Measurements from ENCODE around the gene ASB16. TPM values are rescaled to one million over a fixed set of nuclear protein-coding genes. Genes with fewer than 3 reads are reported as not detected.
"Not testable (repeated sequence)": the region's sequence is repeated elsewhere in the genome, so short reads cannot be mapped to it uniquely, and the experiment has no call there.

Gene ASB16
- total RNA-seq, 2 donors from 2014 or later, result 8.3 TPM

DNA sequence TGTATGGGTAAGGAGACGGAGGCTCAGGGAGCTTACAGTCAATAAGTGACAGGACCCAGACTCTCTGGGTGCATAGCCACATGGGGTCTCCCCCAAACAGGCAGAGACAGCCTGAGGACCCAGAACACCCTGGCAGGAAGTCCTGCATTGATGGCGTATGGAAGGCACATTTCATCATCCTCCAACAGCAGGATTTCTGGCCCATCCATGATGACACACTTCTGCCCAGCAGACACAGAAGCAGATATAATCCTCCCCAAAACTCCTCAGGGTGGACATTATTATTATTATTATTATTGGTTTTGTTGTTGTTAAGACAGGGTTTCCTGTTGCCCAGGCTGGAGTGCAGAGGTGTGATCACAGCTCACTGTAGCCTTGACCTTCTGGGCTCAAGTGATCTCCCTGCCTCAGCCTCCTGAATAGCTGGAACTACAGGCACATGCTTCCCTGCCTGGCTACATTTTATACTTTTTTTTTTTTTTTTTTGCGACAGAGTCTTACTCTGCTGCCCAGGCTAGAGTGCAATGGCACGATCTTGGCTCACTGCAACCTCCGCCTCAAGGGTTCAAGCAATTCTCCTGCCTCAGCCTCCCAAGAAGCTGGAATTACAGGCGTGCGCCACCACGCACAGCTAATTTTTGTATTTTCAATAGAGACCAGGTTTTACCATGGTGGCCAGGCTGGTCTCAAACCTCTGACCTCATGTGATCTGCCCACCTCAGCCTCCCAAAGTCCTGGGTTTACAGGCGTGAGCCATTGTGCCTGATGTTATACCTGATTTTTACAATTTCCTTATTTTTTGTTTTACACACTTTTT lies 35.5 kb upstream of the ASB16 start:
- Histone ChIP-seq H3K9me3 (no peaks in the 10 kb centered on the region), H3K36me3 (no peaks in the 10 kb centered on the region), H3K4me3 (no peak overlapping the region), H3K27me3 (no peaks in the 10 kb centered on the region), H3K27ac (no peak overlapping the region), H3K4me1 (peaks cover 0 to 10% of the 10 kb centered on the region in 2 donors)
- TF ChIP-seq, protein P1, sequence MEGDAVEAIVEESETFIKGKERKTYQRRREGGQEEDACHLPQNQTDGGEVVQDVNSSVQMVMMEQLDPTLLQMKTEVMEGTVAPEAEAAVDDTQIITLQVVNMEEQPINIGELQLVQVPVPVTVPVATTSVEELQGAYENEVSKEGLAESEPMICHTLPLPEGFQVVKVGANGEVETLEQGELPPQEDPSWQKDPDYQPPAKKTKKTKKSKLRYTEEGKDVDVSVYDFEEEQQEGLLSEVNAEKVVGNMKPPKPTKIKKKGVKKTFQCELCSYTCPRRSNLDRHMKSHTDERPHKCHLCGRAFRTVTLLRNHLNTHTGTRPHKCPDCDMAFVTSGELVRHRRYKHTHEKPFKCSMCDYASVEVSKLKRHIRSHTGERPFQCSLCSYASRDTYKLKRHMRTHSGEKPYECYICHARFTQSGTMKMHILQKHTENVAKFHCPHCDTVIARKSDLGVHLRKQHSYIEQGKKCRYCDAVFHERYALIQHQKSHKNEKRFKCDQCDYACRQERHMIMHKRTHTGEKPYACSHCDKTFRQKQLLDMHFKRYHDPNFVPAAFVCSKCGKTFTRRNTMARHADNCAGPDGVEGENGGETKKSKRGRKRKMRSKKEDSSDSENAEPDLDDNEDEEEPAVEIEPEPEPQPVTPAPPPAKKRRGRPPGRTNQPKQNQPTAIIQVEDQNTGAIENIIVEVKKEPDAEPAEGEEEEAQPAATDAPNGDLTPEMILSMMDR (IDR thresholded peaks at IDR 0.05), result no peak
- no peak for DNase-seq (ENCODE audit: low spot score)

DNA sequence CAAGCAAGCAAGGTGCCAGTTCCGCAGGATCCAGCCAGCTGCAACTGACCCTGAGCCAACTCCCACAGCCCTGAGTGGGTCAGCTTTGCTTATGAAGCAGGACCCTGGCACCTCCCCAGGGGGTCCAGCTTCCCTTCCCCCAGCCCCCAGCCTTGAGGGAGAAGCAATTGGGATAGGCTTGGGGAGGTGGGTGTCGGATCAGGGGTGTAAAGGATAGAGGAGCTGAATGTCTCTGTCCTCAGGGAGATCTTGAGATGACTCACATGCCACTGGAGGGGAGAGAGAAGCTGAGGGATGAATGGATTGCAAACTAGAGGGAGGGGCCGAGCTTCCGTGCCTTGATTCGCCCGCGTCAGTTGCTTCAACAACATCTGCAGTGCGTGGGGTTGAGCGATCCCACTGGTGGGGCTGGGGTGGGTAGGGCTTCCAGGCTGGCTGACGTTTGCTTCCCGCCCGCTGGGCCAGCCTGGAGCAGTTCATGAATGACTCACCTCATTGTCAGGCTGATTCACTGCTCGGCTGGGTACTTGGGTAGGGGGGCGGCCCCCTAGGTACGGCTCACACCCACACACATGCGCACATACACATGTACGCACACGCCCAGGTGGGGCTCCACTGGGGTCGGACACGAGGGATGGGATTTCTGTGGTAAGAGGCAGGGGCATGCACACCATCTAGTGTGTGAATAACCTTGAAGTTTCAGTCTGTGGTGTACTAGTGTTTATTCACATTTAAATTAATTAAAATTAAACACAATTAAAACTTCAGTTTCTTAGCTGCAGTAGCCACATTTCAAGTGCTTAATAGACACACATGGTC lies 32.4 kb upstream of the ASB16 start:
- Histone ChIP-seq H3K9me3 (no peaks in the 10 kb centered on the region), H3K4me3 (peak overlapping the region in 1 of 2 donors; percentile 9), H3K36me3 (no peaks in the 10 kb centered on the region), H3K4me1 (peaks cover 0 to 20% of the 10 kb centered on the region in 2 donors), H3K27ac (peak overlapping the region; percentile 38 to 42), H3K27me3 (no peaks in the 10 kb centered on the region)
- DNase-seq (ENCODE audit: low spot score), result peak; percentile 96
- TF ChIP-seq, protein P1 (IDR thresholded peaks at IDR 0.05), result no peak

DNA sequence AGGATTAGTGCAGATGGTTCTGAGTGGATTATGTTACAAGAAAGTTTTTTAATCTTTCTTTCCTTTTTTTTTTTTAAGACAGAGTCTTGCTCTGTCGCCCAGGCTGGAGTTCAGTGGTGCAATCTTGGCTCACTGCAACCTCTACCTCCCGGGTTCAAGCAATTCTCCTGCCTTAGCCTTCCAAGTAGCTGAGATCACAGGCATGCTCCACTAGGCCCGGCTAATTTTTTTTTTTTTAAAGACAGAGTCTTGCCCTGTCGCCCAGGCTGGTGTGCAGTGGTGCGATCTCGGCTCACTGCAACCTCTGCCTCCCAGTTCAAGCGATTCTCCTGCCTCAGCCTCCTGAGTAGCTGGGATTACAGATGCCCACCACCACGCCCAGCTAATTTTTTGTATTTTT lies 26.6 kb upstream of the ASB16 start:
- not testable (repeated sequence) for H3K27me3 ChIP-seq; H3K4me3 ChIP-seq; H3K9me3 ChIP-seq; DNase-seq (ENCODE audit: low spot score); H3K27ac ChIP-seq; H3K36me3 ChIP-seq
- H3K4me1 ChIP-seq, result peaks cover 0 to 38% of the 10 kb centered on the region in 2 donors

DNA sequence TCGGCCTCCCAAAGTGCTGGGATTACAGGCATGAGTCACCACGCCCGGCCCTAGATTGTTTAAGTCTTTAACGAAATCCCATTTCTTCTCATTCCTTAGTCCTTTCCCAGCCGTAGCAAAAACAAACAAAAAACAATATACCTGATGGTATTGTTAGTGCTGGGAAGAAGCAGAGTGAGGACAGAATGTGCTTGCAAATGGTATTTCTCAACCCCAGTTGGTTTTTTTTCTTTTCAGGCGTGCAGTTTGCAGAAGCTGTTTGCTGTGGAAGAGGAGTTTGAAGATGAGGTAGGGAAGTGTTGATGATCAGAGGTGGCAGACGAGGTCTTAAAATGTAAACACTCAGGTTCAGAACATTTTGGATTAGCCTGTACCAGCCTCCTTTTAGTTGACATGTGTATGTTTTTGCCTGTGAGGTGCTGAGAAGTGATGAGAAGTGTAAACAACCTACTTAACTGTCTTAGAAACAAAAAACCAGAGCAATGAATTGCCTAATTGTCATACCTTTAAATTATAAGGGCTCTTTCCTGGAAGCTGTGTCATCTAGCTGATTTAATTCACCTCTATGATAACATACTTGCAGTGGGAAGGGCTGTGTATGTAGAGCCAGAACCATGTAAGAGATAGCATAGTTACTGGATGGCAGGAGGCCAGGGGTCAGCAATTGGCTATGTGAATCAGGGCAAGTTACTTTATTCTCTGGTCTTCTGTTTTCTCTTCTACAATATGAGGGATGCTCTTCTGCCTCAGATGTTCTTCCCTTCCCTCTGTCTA lies 25.4 kb upstream of the ASB16 start:
- Histone ChIP-seq H3K9me3 (no peaks in the 10 kb centered on the region), H3K4me1 (peaks cover 0 to 38% of the 10 kb centered on the region in 2 donors), H3K4me3 (no peak overlapping the region), H3K27ac (peak overlapping the region; percentile 75 to 91), H3K27me3 (no peaks in the 10 kb centered on the region), H3K36me3 (no peaks in the 10 kb centered on the region)
- no peak for DNase-seq (ENCODE audit: low spot score)
- TF ChIP-seq, protein P1 (IDR thresholded peaks at IDR 0.05), result no peak

DNA sequence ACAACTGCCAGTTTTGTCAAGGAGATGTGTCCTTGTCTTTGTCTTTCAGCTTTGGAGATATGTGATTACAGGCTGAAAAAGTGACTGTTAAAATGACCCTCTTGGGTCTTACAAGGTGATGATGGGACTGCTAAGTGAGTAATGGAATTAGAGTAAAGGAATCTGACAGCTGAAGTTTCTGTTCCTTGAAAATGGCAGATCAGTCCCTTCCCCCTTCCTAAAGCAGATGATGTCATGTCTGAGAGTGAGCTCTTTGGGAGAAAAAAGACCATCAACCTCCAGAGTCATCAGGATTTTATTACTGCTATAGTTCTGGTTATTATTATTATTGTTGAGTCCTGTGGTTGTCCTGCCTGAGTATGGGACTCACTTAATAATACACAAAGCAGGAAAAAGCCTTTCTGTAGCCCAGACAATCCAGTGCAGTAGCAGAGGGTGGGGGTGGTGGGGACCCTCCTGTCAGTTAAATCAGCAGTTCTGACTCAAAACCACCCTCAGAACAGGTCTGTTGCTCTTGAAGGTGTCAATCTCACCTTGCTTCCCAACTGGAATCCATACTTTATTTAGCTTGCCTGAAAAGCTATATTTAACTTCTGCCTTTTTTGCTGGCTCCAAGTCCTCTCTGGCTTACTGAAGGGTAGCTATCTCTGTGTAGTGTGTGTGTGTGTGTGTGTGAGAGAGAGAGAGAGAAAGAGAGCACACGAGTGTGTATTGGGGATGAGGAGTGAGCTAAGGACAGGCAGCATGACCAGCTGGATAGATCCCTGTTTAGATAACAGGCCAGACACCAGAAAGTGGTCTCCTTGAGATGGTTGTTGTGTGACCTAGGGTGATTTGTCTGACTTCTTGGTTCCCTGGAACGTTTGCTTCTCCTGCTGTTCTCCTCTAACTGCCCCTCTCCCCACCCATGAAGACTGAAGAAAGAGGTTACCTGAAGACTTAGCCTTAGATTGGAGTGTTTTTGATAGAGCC lies 23.8 kb upstream of the ASB16 start:
- H3K27ac ChIP-seq, result peak overlapping the region; percentile 75 to 91

More for the DNA sequence above, 23.8 kb upstream of the ASB16 start:
- H3K9me3 ChIP-seq, result no peaks in the 10 kb centered on the region
- peaks cover 0 to 38% of the 10 kb centered on the region in 2 donors for H3K4me1 ChIP-seq
- no peak for DNase-seq (ENCODE audit: low spot score)
- H3K36me3 ChIP-seq, result no peaks in the 10 kb centered on the region
- H3K4me3 ChIP-seq, result no peak overlapping the region
- TF ChIP-seq, protein P1 (IDR thresholded peaks at IDR 0.05), result no peak
- no peaks in the 10 kb centered on the region for H3K27me3 ChIP-seq

Measured in right atrium auricular region (tissue), 2 donors.